Measurements from ENCODE around the gene ATXN7L1.

Gene ATXN7L1

GRCh38 chr7:105828141-105828540 is 48.3 kb downstream of the ATXN7L1 start:
- DNase-seq (ENCODE audit: low read depth, low spot score) = no peak

GRCh38 chr7:105827151-105827875 is 49.1 kb downstream of the ATXN7L1 start:
- DNase-seq (ENCODE audit: low read depth, low spot score) = no peak

DNA sequence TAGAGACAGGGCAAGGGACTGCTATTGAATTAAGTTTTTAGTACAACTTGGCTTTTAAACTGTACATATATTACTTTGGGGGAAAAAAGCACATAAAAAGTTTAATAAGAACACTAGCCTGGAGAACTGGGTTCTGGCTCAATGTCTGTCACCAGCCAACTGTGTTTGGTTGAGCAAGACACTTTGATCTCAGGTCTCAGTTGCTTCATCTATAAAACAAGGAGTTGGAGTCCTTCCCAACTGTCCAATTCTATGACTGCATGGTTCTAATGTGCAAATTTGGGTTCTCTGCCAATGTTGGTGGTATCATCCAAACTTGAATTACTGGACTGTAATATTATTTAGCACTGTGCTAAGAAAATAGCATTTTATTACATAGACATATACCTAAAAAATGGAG is 50.3 kb downstream of the ATXN7L1 start:
- DNase-seq (ENCODE audit: low read depth, low spot score) = no peak

DNA sequence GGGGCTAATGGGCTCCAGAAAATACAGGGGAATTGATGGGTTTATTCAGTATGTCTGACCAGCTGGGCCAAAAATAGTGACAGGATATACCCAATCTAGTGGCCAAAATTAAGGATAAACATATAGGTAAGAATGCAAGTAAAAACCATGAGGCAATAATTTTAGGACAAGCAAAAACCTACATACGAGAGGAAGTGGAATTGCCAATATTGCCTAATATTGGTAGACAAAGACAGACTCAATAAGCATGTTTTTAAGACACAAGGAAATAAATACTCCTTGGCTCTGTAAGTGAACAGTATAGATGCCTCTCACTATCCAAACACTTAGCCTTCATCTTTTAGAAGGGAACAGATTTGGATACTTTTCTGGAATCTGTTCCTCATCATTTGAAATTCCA is 51.0 kb downstream of the ATXN7L1 start:
- DNase-seq (ENCODE audit: low read depth, low spot score) = no peak

GRCh38 chr7:105822806-105823205 is 53.6 kb downstream of the ATXN7L1 start:
- DNase-seq (ENCODE audit: low read depth, low spot score) = no peak

GRCh38 chr7:105821527-105821926 is 54.9 kb downstream of the ATXN7L1 start:
- no peak for DNase-seq (ENCODE audit: low read depth, low spot score)

DNA sequence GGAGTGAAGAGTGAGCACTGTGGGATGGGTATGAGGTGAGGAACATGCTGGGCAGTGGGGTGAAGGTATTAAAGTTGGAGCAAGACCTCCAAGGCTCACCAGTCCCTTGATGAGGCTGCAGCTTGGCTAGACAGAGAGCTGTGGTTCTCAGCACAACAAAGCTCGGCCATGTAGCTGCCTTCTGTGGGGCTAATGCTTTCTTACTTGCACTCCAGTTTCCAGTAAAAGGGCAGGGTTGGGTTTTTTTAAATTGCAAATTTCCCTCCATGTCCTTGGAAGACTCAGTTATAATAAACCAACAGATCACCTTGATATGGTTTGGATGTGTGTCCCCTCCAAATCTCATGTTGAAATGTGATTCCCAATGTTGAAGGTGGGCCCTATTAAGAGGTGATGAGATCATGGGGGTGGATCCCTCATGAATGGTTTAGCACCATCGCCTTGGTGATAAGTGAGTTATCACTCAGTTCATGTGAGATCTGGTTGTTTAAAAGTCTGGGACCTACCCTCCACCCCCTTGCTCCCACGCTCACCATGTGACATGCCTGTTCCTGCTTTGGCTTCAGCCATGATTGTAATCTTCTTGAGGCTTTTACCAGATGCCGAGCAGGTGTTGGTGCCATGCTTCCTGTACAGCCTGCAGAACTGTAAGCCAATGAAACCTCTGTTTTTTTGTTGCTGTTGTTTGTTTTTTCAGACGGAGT is 55.9 kb downstream of the ATXN7L1 start:
- no peak for DNase-seq (ENCODE audit: low read depth, low spot score)

DNA sequence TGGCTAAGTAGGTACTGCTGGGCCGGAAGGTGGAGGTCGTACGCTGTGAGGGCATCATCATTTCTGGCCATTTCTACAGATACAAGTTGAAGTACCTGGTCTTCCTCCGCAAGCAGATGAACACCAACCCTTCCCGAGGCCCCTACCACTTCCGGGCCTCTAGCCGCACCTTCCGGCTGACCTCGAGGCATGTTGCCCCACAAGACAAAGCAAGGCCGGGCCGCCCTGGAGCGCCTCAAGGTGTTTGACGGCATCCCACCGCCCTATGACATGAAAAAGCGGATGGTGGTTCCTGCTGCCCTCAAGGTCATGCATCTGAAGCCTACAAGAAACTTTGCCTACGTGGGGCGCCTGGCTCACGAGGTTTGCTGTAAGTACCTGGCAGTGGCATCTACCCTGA is 56.8 kb downstream of the ATXN7L1 start:
- no peak for DNase-seq (ENCODE audit: low read depth, low spot score)

- DNase-seq (ENCODE audit: low read depth, low spot score) = no peak
Observed at GRCh38 chr7:105816954-105817615, 59.3 kb downstream of the ATXN7L1 start.

GRCh38 chr7:105816266-105816843 is 60.0 kb downstream of the ATXN7L1 start:
- no peak for DNase-seq (ENCODE audit: low read depth, low spot score)

DNA sequence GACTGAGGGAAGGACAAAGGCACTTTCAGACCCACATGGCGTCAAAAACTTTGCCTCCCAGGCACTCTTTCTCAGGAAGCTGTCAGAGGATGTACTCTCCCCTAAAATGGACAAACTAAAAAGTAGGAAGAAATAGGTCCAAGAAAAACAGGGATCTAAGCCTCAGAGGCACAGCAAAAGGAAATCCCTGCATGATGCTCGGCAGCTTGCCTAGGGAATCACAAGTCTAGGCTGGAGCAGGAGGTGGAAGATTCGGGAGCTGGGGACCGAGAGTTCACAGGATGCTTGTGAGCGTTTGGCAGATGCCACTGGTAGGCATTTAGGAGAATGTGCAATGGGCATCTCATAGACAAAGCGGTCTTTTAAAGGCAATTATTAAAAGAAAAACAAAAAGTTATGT is 60.8 kb downstream of the ATXN7L1 start:
- DNase-seq (ENCODE audit: low read depth, low spot score) = no peak

GRCh38 chr7:105814481-105814880 is 61.9 kb downstream of the ATXN7L1 start:
- no peak for DNase-seq (ENCODE audit: low read depth, low spot score)

- DNase-seq (ENCODE audit: low read depth, low spot score) = no peak
Observed at GRCh38 chr7:105811189-105811847, 65.1 kb downstream of the ATXN7L1 start.

DNA sequence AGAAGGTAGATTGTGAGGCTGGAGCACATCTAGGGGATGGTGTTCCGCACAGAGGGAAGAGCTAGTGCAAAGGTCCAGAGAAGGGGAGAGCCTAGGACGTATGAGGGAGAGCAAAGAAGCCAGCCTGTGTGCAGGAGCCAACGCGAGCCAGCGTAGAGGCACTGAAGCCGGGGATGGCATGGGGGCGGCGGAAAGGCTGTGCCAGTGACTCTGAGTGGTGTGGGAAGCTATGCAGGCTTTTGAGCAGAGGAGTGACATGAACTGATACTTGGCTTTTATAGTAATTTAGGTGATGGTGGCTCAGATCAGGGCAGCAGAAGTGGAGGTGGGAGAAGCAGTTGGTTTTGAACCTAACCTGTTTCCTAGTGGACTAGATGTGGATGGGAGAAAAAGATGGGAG is 65.8 kb downstream of the ATXN7L1 start:
- no peak for DNase-seq (ENCODE audit: low read depth, low spot score)

- no peak for DNase-seq (ENCODE audit: low read depth, low spot score)
Observed at GRCh38 chr7:105808703-105809590, 67.5 kb downstream of the ATXN7L1 start.

DNA sequence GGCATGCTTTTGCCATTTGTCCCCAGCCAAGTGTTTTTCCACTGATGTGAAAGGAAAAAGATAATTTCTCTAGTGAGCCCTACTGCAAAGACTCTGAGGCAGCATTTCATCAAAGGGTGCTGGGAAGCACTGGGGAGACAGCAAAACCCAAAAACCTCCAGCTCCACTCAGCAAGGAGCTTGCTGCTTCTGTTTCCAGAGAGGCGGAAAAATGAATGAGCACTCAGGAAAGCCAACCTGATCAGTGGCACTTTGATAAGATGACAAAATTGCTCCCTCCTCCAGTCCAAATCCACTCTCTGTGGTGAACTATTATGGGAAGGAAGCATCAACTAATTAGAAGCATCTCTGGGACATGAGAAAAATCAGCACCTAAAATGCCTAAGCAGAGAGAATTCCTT is 68.2 kb downstream of the ATXN7L1 start:
- DNase-seq (ENCODE audit: low read depth, low spot score) = no peak

DNA sequence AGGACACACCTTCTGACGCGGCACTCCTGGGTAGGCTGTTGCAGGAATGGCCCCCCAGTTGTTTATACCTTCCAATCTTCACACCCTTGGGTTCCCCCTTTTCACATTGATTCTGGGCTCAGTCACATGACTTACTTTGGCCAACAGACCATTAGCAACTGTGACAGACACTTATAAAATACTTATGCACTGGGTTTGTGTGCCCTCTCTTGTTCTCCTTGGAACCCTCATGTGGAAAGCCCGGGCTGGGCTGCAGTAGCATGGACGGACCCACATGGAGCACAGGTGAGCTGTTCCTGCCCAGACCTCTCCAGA is 69.0 kb downstream of the ATXN7L1 start:
- DNase-seq (ENCODE audit: low read depth, low spot score) = no peak

DNA sequence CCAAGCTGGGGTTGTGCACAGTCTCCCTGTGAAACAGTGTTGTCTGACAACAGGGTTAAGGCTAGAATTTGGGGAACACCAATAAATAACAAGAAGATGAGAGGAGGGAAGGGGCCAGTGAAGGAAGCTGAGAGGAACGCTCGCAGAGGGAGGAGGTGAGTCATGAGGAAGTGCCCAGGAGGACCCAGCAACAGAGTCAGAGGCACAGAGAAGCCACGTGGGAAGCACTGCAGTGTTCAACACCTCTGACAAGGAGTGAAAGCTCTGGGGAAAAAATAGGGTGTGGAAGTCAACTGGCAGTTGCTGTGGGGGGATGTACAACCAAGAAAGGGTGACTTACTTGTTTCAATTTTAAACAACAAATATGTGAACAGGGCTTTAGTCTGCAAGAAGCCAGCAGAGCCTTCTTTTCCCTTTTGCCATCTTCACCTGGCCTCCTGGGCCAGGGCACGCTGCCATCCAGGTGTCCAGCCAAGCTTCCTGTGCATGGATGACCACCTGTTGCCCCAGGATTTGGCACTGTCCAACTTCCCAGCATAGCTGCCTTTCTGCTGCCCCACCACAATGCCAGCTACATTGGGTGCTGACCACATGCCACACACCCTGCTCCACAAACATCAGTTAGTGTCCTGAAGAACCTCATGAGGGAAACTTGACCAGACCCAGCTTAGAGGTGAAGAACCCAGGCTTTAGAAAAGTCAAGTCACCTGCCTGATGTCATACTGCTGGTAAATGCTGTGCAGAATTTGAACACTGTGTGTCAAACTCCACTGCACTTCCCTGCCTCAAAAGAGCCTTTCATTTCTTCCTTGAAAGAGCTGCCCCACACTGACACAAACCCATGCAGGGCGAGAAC is 69.6 kb downstream of the ATXN7L1 start:
- DNase-seq (ENCODE audit: low read depth, low spot score) = no peak

- DNase-seq (ENCODE audit: low read depth, low spot score) = peak; percentile 43
Observed at GRCh38 chr7:105805447-105806019, 70.9 kb downstream of the ATXN7L1 start.

DNA sequence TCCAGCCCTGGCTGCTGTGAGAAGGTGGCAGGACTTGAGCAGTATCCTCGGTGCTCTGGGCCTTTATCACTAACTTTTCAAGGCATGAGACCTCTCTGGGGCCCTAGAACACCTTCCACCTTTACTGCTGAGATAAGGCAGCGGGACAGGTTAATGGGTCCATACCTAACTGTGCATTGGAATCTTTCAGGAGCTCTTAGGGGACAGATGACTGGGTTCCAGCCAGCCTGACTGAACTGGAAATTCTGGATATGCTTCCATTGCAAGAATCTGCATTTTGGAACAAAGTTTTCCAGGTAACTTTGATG is 73.0 kb downstream of the ATXN7L1 start:
- DNase-seq (ENCODE audit: low read depth, low spot score) = no peak

All from ELF-1 (cell line).